Breast epithelium (tissue), 3 donors: ENCODE data around the gene AAGAB.

Experiments used
- CTCF ChIP-seq, 3 donors: fragments of 450-650 bp; IDR thresholded peaks; one replicate each; pipeline ENCODE4 v1.5.1; 2016 to 2017; ENCODE audit warnings: antibody characterized with exemption in 3 of 3, mild to moderate bottlenecking in 3 of 3, moderate library complexity in 3 of 3
- POLR2A ChIP-seq: fragments of 450-650 bp; IDR thresholded peaks from one replicate; pipeline ENCODE4 v1.6.1; 2016; ENCODE audit warnings: antibody characterized with exemption, mild to moderate bottlenecking, moderate library complexity
- POLR2AphosphoS5 ChIP-seq, 3 donors: sonication (generic); formaldehyde crosslinking; IDR thresholded peaks; one replicate each; pipeline ENCODE4 v1.6.1; 2017; ENCODE audit warnings: antibody characterized with exemption in 3 of 3

- no peak for TF ChIP-seq CTCF (IDR thresholded peaks at IDR 0.05)
- TF ChIP-seq POLR2A: no peak
- TF ChIP-seq POLR2AphosphoS5 (IDR thresholded peaks at IDR 0.05): no peak
Observed at GRCh38 chr15:67251318-67251717, 3.1 kb downstream of the AAGAB start.
